Calu3 (cell line): ENCODE results near the gene PNO1. TPM values are rescaled to one million over a fixed set of nuclear protein-coding genes. Genes with fewer than 3 reads are reported as not detected.

Experiments
- BruUV-seq: library from RNA; stranded (reverse); fragments of 400-500 nt; replicated peaks from 2 replicates; lab custom pipeline; 2021; lab: Mats Ljungman, UMichigan
- CTCF ChIA-PET: fragments of 300-600 bp; sonication (Branson Sonifier 250); formaldehyde crosslinking; loops from one replicate; lab custom pipeline; 2022; ENCODE audit warnings: antibody characterized with exemption; lab: Charles Lee
- DNase-seq: peaks from one replicate; pipeline ENCODE4 v3.0.0; 2022
- H3K27ac Mint-ChIP-seq: one replicate; pipeline ENCODE4 v1.8.0; 2022; ENCODE audit warnings: mixed read lengths; ENCODE audit not compliant: unreplicated experiment
- H3K27me3 Mint-ChIP-seq: one replicate; pipeline ENCODE4 v1.8.0; 2022; ENCODE audit warnings: mixed read lengths; ENCODE audit not compliant: unreplicated experiment
- H3K36me3 Mint-ChIP-seq: one replicate; pipeline ENCODE4 v1.8.0; 2022; ENCODE audit warnings: mild to moderate bottlenecking, moderate library complexity, mixed read lengths; ENCODE audit not compliant: insufficient read depth, unreplicated experiment
- H3K4me1 Mint-ChIP-seq: one replicate; pipeline ENCODE4 v1.8.0; 2022; ENCODE audit warnings: mild to moderate bottlenecking, low read depth, mixed read lengths; ENCODE audit not compliant: unreplicated experiment
- H3K4me3 Mint-ChIP-seq: one replicate; pipeline ENCODE4 v1.8.0; 2022; ENCODE audit warnings: mild to moderate bottlenecking, low read depth, moderate library complexity, mixed read lengths; ENCODE audit not compliant: unreplicated experiment
- H3K9me3 Mint-ChIP-seq: one replicate; pipeline ENCODE4 v1.8.0; 2022; ENCODE audit warnings: low read depth, mixed read lengths; ENCODE audit not compliant: unreplicated experiment
- CTCF ChIP-seq: fragments of 200-600 bp; IDR thresholded peaks from one replicate; pipeline ENCODE4 v1.8.0; 2022; ENCODE audit warnings: antibody characterized with exemption; ENCODE audit not compliant: unreplicated experiment
- intact Hi-C: fragments of 100-400 bp; cut with micrococcal nuclease; formaldehyde crosslinking; loops from one replicate; pipeline ENCODE4 v1.10.0; 2022; ENCODE audit not compliant: unreplicated experiment
- total RNA-seq: library from RNA; stranded (reverse); gene quantifications from 2 replicates; pipeline ENCODE4 v1.2.3, GENCODE V29; 2022

Gene PNO1
- total RNA-seq, 1 experiment from 2014 or later = 23.6 TPM

GRCh38 chr2:68193787-68194372 is 36.2 kb downstream of the PNO1 start:
- no peak for DNase-seq
- TF ChIP-seq CTCF = no peak
- CTCF ChIA-PET = no interaction called here
- no TSS peak for BruUV-seq
- Mint-ChIP-seq H3K36me3 (no peaks in the 10 kb centered on the region), H3K27me3 (no peaks in the 10 kb centered on the region), H3K4me1 (peaks cover 20% of the 10 kb centered on the region), H3K9me3 (no peaks in the 10 kb centered on the region), H3K27ac (peak overlapping the region; percentile 80), H3K4me3 (no peak overlapping the region)
- intact Hi-C loops = loop anchor here (5.0 kb wide), 1 partner anchor 43 kb away; no protein-coding TSS in a partner anchor

- Mint-ChIP-seq H3K4me1 (peaks cover 20% of the 10 kb centered on the region), H3K36me3 (no peaks in the 10 kb centered on the region), H3K9me3 (no peaks in the 10 kb centered on the region), H3K27ac (no peak overlapping the region), H3K27me3 (no peaks in the 10 kb centered on the region), H3K4me3 (no peak overlapping the region)
- CTCF ChIA-PET = interaction anchor here (0.9 kb wide), 1 partner anchor 81 kb away, joined by 3 read pairs; no protein-coding TSS in a partner anchor
- intact Hi-C loops = no loop called here
- no TSS peak for BruUV-seq
- no peak for TF ChIP-seq CTCF
- DNase-seq = no peak
Observed at GRCh38 chr2:68195096-68195495, 37.4 kb downstream of the PNO1 start.

- no peak overlapping the region for H3K27ac Mint-ChIP-seq
Observed at GRCh38 chr2:68196120-68196716, 38.5 kb downstream of the PNO1 start.

GRCh38 chr2:68200157-68200787 is 42.6 kb downstream of the PNO1 start:
- intact Hi-C loops = no loop called here
- Mint-ChIP-seq H3K27me3 (no peaks in the 10 kb centered on the region), H3K4me1 (peaks cover 7% of the 10 kb centered on the region), H3K36me3 (peaks cover 6% of the 10 kb centered on the region), H3K9me3 (no peaks in the 10 kb centered on the region), H3K4me3 (no peak overlapping the region), H3K27ac (no peak overlapping the region)
- CTCF ChIA-PET = no interaction called here
- BruUV-seq = no TSS peak
- no peak for DNase-seq
- no peak for TF ChIP-seq CTCF

More at GRCh38 chr2:68196120-68196716, 38.5 kb downstream of the PNO1 start:
- Mint-ChIP-seq H3K36me3 (no peaks in the 10 kb centered on the region), H3K4me1 (peaks cover 20% of the 10 kb centered on the region), H3K27me3 (no peaks in the 10 kb centered on the region), H3K9me3 (no peaks in the 10 kb centered on the region), H3K4me3 (no peak overlapping the region)
- no peak for TF ChIP-seq CTCF
- intact Hi-C loops = no loop called here
- CTCF ChIA-PET = no interaction called here
- BruUV-seq = no TSS peak
- DNase-seq = no peak
